ENCODE results near the gene NFATC1.

The NFATC1 gene

GRCh38 chr18:79395761-79396404 is at the start of gene NFATC1:
Gene NFATC1 (plus strand): TSS chr18:79395930. CDS start chr18:79396225, 295 bp downstream.
- DNase-seq (ENCODE audit: low read depth in 2 of 2): peak; percentile 63 to 77

- DNase-seq (ENCODE audit: low read depth in 2 of 2): no peak
Observed at GRCh38 chr18:79345981-79346380, 49.7 kb upstream of the NFATC1 start.

GRCh38 chr18:79348066-79348465 is 47.7 kb upstream of the NFATC1 start:
- DNase-seq (ENCODE audit: low read depth in 2 of 2): no peak

GRCh38 chr18:79352432-79352831 is 43.3 kb upstream of the NFATC1 start:
- DNase-seq (ENCODE audit: low read depth in 2 of 2): no peak

- DNase-seq (ENCODE audit: low read depth in 2 of 2): no peak
Observed at GRCh38 chr18:79353267-79353666, 42.5 kb upstream of the NFATC1 start.

GRCh38 chr18:79354350-79354749 is 41.4 kb upstream of the NFATC1 start:
- DNase-seq (ENCODE audit: low read depth in 2 of 2): no peak

GRCh38 chr18:79355433-79356335 is 40.0 kb upstream of the NFATC1 start:
- DNase-seq (ENCODE audit: low read depth in 2 of 2): no peak

- no peak for DNase-seq (ENCODE audit: low read depth in 2 of 2)
Observed at GRCh38 chr18:79356435-79356834, 39.3 kb upstream of the NFATC1 start.

- no peak for DNase-seq (ENCODE audit: low read depth in 2 of 2)
Observed at GRCh38 chr18:79360933-79361332, 34.8 kb upstream of the NFATC1 start.

GRCh38 chr18:79361766-79362522 is 33.8 kb upstream of the NFATC1 start:
- DNase-seq (ENCODE audit: low read depth in 2 of 2): no peak

- DNase-seq (ENCODE audit: low read depth in 2 of 2): no peak
Observed at GRCh38 chr18:79365701-79366100, 30.0 kb upstream of the NFATC1 start.

GRCh38 chr18:79366177-79367094 is 29.3 kb upstream of the NFATC1 start:
- DNase-seq (ENCODE audit: low read depth in 2 of 2): no peak

- DNase-seq (ENCODE audit: low read depth in 2 of 2): no peak
Observed at GRCh38 chr18:79367480-79367879, 28.2 kb upstream of the NFATC1 start.

- no peak for DNase-seq (ENCODE audit: low read depth in 2 of 2)
Observed at GRCh38 chr18:79367989-79368388, 27.7 kb upstream of the NFATC1 start.

GRCh38 chr18:79368681-79369080 is 27.0 kb upstream of the NFATC1 start:
- no peak for DNase-seq (ENCODE audit: low read depth in 2 of 2)

- no peak for DNase-seq (ENCODE audit: low read depth in 2 of 2)
Observed at GRCh38 chr18:79371561-79372121, 24.1 kb upstream of the NFATC1 start.

- DNase-seq (ENCODE audit: low read depth in 2 of 2): no peak
Observed at GRCh38 chr18:79372461-79372860, 23.3 kb upstream of the NFATC1 start.

- no peak for DNase-seq (ENCODE audit: low read depth in 2 of 2)
Observed at GRCh38 chr18:79372991-79373390, 22.7 kb upstream of the NFATC1 start.

- no peak for DNase-seq (ENCODE audit: low read depth in 2 of 2)
Observed at GRCh38 chr18:79373736-79374135, 22.0 kb upstream of the NFATC1 start.

- DNase-seq (ENCODE audit: low read depth in 2 of 2): no peak
Observed at GRCh38 chr18:79374408-79375171, 21.1 kb upstream of the NFATC1 start.
